Effector memory CD4-positive, alpha-beta T cell (primary cell): ENCODE measurements around the gene PRKCE.

ENCODE experiments used
- DNase-seq, 3 donors: peaks; one replicate each; pipeline ENCODE4 v3.0.0-alpha.2; 2020
- H3K27ac ChIP-seq: 2 replicates; pipeline ENCODE4 v1.7.0; 2013; ENCODE audit warnings: mild to moderate bottlenecking, low read length, moderate library complexity; ENCODE audit not compliant: insufficient read depth, poor library complexity, severe bottlenecking
- H3K27me3 ChIP-seq: replicated peaks from 2 replicates; pipeline ENCODE4 v1.7.0; 2013; ENCODE audit warnings: mild to moderate bottlenecking, low read length; ENCODE audit not compliant: insufficient read depth, control insufficient read depth, poor library complexity, severe bottlenecking
- H3K36me3 ChIP-seq: 2 replicates; pipeline ENCODE4 v1.7.0; 2013; ENCODE audit warnings: mild to moderate bottlenecking, low read length, moderate library complexity; ENCODE audit not compliant: control insufficient read depth, insufficient read depth
- H3K4me1 ChIP-seq: 2 replicates; pipeline ENCODE4 v1.7.0; 2013; ENCODE audit warnings: low read length, mild to moderate bottlenecking; ENCODE audit not compliant: control insufficient read depth, insufficient read depth, poor library complexity, severe bottlenecking
- H3K4me3 ChIP-seq: 2 replicates; pipeline ENCODE4 v1.7.0; 2013; ENCODE audit warnings: low read length, low read depth, mild to moderate bottlenecking; ENCODE audit not compliant: insufficient read depth, poor library complexity, severe bottlenecking
- H3K9me3 ChIP-seq: 2 replicates; pipeline ENCODE4 v1.7.0; 2013; ENCODE audit warnings: mild to moderate bottlenecking, low read length, moderate library complexity; ENCODE audit not compliant: control insufficient read depth

The PRKCE gene

GRCh38 chr2:46188041-46188716 lies 536.7 kb downstream of the PRKCE start:
- H3K9me3 ChIP-seq: no peaks in the 10 kb centered on the region
- no peak overlapping the region for H3K27ac ChIP-seq
- H3K4me1 ChIP-seq: no peaks in the 10 kb centered on the region
- no peak for DNase-seq
- no peak overlapping the region for H3K4me3 ChIP-seq
- H3K36me3 ChIP-seq: peaks cover 9% of the 10 kb centered on the region
- H3K27me3 ChIP-seq: no peaks in the 10 kb centered on the region

- H3K4me1 ChIP-seq: no peaks in the 10 kb centered on the region
Measured at GRCh38 chr2:46193356-46193755, 541.9 kb downstream of the PRKCE start.

GRCh38 chr2:46193855-46194254 lies 542.4 kb downstream of the PRKCE start:
- H3K27me3 ChIP-seq: no peaks in the 10 kb centered on the region
- H3K27ac ChIP-seq: no peak overlapping the region
- no peak for DNase-seq
- H3K4me3 ChIP-seq: no peak overlapping the region
- no peaks in the 10 kb centered on the region for H3K36me3 ChIP-seq
- no peaks in the 10 kb centered on the region for H3K9me3 ChIP-seq
- no peaks in the 10 kb centered on the region for H3K4me1 ChIP-seq

More at GRCh38 chr2:46193356-46193755, 541.9 kb downstream of the PRKCE start:
- no peak for DNase-seq
- Histone ChIP-seq H3K27ac (no peak overlapping the region), H3K9me3 (no peaks in the 10 kb centered on the region), H3K4me3 (no peak overlapping the region), H3K27me3 (no peaks in the 10 kb centered on the region), H3K36me3 (no peaks in the 10 kb centered on the region)

- no peak for DNase-seq
- no peak overlapping the region for H3K27ac ChIP-seq
- no peaks in the 10 kb centered on the region for H3K27me3 ChIP-seq
- H3K36me3 ChIP-seq: no peaks in the 10 kb centered on the region
- H3K4me3 ChIP-seq: no peak overlapping the region
- H3K9me3 ChIP-seq: no peaks in the 10 kb centered on the region
- no peaks in the 10 kb centered on the region for H3K4me1 ChIP-seq
Measured at GRCh38 chr2:46194856-46195255, 543.4 kb downstream of the PRKCE start.

GRCh38 chr2:46195819-46196218 lies 544.3 kb downstream of the PRKCE start:
- no peak for DNase-seq
- Histone ChIP-seq H3K27me3 (no peaks in the 10 kb centered on the region), H3K4me1 (peaks cover 7% of the 10 kb centered on the region), H3K4me3 (no peak overlapping the region), H3K36me3 (no peaks in the 10 kb centered on the region), H3K27ac (no peak overlapping the region), H3K9me3 (no peaks in the 10 kb centered on the region)

- no peak for DNase-seq
- no peaks in the 10 kb centered on the region for H3K9me3 ChIP-seq
- no peak overlapping the region for H3K27ac ChIP-seq
- peaks cover 7% of the 10 kb centered on the region for H3K4me1 ChIP-seq
- H3K36me3 ChIP-seq: no peaks in the 10 kb centered on the region
- no peaks in the 10 kb centered on the region for H3K27me3 ChIP-seq
- no peak overlapping the region for H3K4me3 ChIP-seq
Measured at GRCh38 chr2:46196871-46197462, 545.5 kb downstream of the PRKCE start.

GRCh38 chr2:46197672-46198071 lies 546.2 kb downstream of the PRKCE start:
- Histone ChIP-seq H3K27ac (no peak overlapping the region), H3K4me1 (peaks cover 7% of the 10 kb centered on the region), H3K4me3 (no peak overlapping the region), H3K27me3 (no peaks in the 10 kb centered on the region), H3K9me3 (no peaks in the 10 kb centered on the region), H3K36me3 (no peaks in the 10 kb centered on the region)
- no peak for DNase-seq

GRCh38 chr2:46198164-46198883 lies 546.8 kb downstream of the PRKCE start:
- no peak for DNase-seq
- H3K27ac ChIP-seq: no peak overlapping the region
- no peaks in the 10 kb centered on the region for H3K27me3 ChIP-seq
- H3K36me3 ChIP-seq: no peaks in the 10 kb centered on the region
- H3K4me3 ChIP-seq: no peak overlapping the region
- no peaks in the 10 kb centered on the region for H3K9me3 ChIP-seq
- peaks cover 7% of the 10 kb centered on the region for H3K4me1 ChIP-seq

- DNase-seq: no peak
- Histone ChIP-seq H3K9me3 (no peaks in the 10 kb centered on the region), H3K27me3 (no peaks in the 10 kb centered on the region), H3K27ac (no peak overlapping the region), H3K36me3 (no peaks in the 10 kb centered on the region), H3K4me3 (no peak overlapping the region), H3K4me1 (peaks cover 7% of the 10 kb centered on the region)
Measured at GRCh38 chr2:46198966-46199365, 547.5 kb downstream of the PRKCE start.

GRCh38 chr2:46200100-46200690 lies 548.7 kb downstream of the PRKCE start:
- Histone ChIP-seq H3K27ac (no peak overlapping the region), H3K4me3 (no peak overlapping the region), H3K27me3 (no peaks in the 10 kb centered on the region), H3K36me3 (no peaks in the 10 kb centered on the region), H3K9me3 (no peaks in the 10 kb centered on the region), H3K4me1 (peaks cover 7% of the 10 kb centered on the region)
- DNase-seq: no peak
